Type B pancreatic cell (in vitro differentiated cells): Measurements from ENCODE around the gene PYGB. TPM values are rescaled to one million over a fixed set of nuclear protein-coding genes. Genes with fewer than 3 reads are reported as not detected.

ENCODE experiments used
- DNase-seq: peaks from one replicate; pipeline ENCODE4 v3.0.0; 2021; ENCODE audit warnings: mixed read lengths; ENCODE audit not compliant: unreplicated experiment; ENCODE audit errors: extremely low spot score
- H3K27ac Mint-ChIP-seq: 2 replicates; pipeline ENCODE4 v1.8.0; 2021; ENCODE audit warnings: mild to moderate bottlenecking, mixed read lengths
- H3K27me3 Mint-ChIP-seq: 2 replicates; pipeline ENCODE4 v1.8.0; 2021; ENCODE audit warnings: mixed read lengths
- H3K36me3 Mint-ChIP-seq: 2 replicates; pipeline ENCODE4 v1.8.0; 2021; ENCODE audit warnings: mixed read lengths
- H3K4me1 Mint-ChIP-seq: one replicate; pipeline ENCODE4 v1.8.0; 2021; ENCODE audit warnings: mixed read lengths; ENCODE audit not compliant: unreplicated experiment
- H3K4me3 Mint-ChIP-seq: 2 replicates; pipeline ENCODE4 v1.8.0; 2021; ENCODE audit warnings: mild to moderate bottlenecking, mixed read lengths
- H3K9me3 Mint-ChIP-seq: 2 replicates; pipeline ENCODE4 v1.8.0; 2021; ENCODE audit warnings: mixed read lengths
- total RNA-seq: library from RNA; stranded (reverse); gene quantifications from 2 replicates; pipeline ENCODE4 v1.2.1, GENCODE V29; 2021; ENCODE audit warnings: low replicate concordance
- TF ChIP-seq, protein P1 (sequence below): fragments of 200-600 bp; sonication (generic); conservative IDR thresholded peaks from 2 replicates; pipeline ENCODE4 v1.5.0; 2021; ENCODE audit warnings: antibody characterized with exemption, mild to moderate bottlenecking

Gene PYGB
- total RNA-seq, 1 donor from 2014 or later: 52.2 TPM

- TF ChIP-seq, protein P1, sequence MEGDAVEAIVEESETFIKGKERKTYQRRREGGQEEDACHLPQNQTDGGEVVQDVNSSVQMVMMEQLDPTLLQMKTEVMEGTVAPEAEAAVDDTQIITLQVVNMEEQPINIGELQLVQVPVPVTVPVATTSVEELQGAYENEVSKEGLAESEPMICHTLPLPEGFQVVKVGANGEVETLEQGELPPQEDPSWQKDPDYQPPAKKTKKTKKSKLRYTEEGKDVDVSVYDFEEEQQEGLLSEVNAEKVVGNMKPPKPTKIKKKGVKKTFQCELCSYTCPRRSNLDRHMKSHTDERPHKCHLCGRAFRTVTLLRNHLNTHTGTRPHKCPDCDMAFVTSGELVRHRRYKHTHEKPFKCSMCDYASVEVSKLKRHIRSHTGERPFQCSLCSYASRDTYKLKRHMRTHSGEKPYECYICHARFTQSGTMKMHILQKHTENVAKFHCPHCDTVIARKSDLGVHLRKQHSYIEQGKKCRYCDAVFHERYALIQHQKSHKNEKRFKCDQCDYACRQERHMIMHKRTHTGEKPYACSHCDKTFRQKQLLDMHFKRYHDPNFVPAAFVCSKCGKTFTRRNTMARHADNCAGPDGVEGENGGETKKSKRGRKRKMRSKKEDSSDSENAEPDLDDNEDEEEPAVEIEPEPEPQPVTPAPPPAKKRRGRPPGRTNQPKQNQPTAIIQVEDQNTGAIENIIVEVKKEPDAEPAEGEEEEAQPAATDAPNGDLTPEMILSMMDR: no peak
- no peak overlapping the region for H3K4me3 Mint-ChIP-seq
- peaks cover 3% of the 10 kb centered on the region for H3K36me3 Mint-ChIP-seq
- no peak for DNase-seq
- H3K9me3 Mint-ChIP-seq: no peaks in the 10 kb centered on the region
- no peaks in the 10 kb centered on the region for H3K27me3 Mint-ChIP-seq
- no peaks in the 10 kb centered on the region for H3K4me1 Mint-ChIP-seq
- H3K27ac Mint-ChIP-seq: no peak overlapping the region
Observed at GRCh38 chr20:25277941-25278521, 30.1 kb downstream of the PYGB start.

GRCh38 chr20:25278636-25279361 is 30.9 kb downstream of the PYGB start:
- TF ChIP-seq, protein P1: no peak
- Mint-ChIP-seq H3K27me3 (no peaks in the 10 kb centered on the region), H3K27ac (no peak overlapping the region), H3K9me3 (no peaks in the 10 kb centered on the region), H3K36me3 (peaks cover 3% of the 10 kb centered on the region), H3K4me1 (no peaks in the 10 kb centered on the region), H3K4me3 (no peak overlapping the region)
- DNase-seq: no peak

- DNase-seq: no peak
- Mint-ChIP-seq H3K4me3 (no peak overlapping the region), H3K36me3 (peaks cover 3% of the 10 kb centered on the region), H3K27ac (no peak overlapping the region), H3K9me3 (no peaks in the 10 kb centered on the region), H3K4me1 (no peaks in the 10 kb centered on the region), H3K27me3 (no peaks in the 10 kb centered on the region)
- TF ChIP-seq, protein P1: no peak
Observed at GRCh38 chr20:25279403-25279802, 31.5 kb downstream of the PYGB start.

- Mint-ChIP-seq H3K27ac (no peak overlapping the region), H3K4me3 (no peak overlapping the region), H3K9me3 (no peaks in the 10 kb centered on the region), H3K27me3 (no peaks in the 10 kb centered on the region), H3K36me3 (peaks cover 3% of the 10 kb centered on the region), H3K4me1 (no peaks in the 10 kb centered on the region)
- no peak for DNase-seq
- TF ChIP-seq, protein P1: no peak
Observed at GRCh38 chr20:25280051-25280573, 32.2 kb downstream of the PYGB start.

DNA sequence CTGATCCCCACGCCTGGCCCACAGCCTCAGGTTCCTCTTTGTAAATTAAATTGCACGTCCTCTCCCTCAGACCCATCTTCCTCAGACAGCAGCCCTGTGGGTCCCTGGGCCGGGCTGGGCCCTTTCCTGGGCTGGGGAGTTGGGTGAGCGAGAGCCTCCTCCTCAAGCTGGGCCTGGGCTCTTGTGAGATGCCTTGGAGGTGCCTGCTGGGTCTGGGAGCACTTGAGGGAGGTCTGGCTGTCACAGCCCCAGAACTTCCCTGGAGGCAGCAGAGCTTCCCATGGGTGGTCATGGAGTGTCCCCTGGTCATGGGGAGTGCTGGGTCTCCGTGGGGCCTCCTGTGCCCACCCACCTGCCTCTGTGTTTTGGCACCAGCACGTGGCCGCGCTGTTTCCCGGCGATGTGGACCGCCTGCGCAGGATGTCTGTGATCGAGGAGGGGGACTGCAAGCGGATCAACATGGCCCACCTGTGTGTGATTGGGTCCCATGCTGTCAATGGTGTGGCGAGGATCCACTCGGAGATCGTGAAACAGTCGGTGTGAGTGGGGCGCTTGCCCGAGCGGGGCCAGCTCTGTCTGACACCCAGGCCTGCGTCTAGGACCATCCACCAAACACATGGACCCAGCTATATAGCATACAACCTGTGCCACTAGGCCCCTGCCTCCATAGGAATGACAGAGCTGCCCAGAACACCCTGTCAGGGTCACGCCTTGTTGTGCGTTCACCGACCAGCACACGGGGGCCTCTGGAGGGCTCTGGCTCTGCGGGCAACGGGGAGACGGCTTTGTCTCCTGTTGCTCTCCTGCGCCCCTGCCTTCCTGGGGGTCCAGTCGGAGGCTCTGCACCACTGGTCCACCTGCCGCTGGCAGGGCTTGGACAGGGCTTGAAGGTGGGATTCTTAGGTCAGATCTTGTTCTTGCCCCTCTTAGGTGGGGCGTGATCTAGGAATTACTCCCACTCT is 33.0 kb downstream of the PYGB start:
- no peak for DNase-seq
- Mint-ChIP-seq H3K36me3 (peaks cover 7% of the 10 kb centered on the region), H3K9me3 (no peaks in the 10 kb centered on the region), H3K4me3 (no peak overlapping the region), H3K4me1 (no peaks in the 10 kb centered on the region), H3K27me3 (no peaks in the 10 kb centered on the region), H3K27ac (no peak overlapping the region)
- TF ChIP-seq, protein P1: no peak
